ENCODE measurements around the gene STK25. TPM values are rescaled to one million over a fixed set of nuclear protein-coding genes. Genes with fewer than 3 reads are reported as not detected.

STK25 gene
- total RNA-seq, 1 experiment from 2014 or later = 171 TPM

- H3K36me3 ChIP-seq (ENCODE audit: insufficient read depth, low read length, poor library complexity, severe bottlenecking) = peaks cover 55% of the 10 kb centered on the region
These were observed 14.0 kb downstream of the STK25 start for GRCh38 chr2:241494311-241494908.

DNA sequence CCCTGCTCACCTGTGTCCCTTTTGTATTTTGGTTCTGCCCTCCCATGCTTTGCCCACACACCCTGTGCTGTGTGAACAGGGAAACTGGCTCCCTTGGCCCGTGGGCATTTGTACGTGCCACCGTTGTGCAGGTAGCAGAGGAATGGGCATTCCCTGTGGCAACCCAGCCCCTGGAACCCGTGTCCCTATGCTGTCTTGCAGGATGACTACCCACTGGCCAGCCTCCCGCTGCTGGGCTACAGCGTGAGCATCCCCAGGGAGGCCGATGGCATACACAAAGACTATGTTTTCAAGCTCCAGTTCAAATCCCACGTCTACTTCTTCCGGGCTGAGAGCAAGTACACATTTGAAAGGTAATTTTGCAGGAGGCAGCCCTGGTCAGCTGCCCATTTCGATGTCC, 15.3 kb downstream of the STK25 start:
- BruUV-seq (replicated peaks) = no TSS peak
- DNase-seq (ENCODE audit: low spot score) = no peak
- Histone ChIP-seq H3K9me3 (ENCODE audit: low read depth, low read length, poor library complexity, severe bottlenecking) (no peaks in the 10 kb centered on the region), H3K36me3 (ENCODE audit: insufficient read depth, low read length, poor library complexity, severe bottlenecking) (peaks cover 42% of the 10 kb centered on the region), H3K27ac (ENCODE audit: low read depth, low read length, poor library complexity, severe bottlenecking) (no peak overlapping the region), H3K4me3 (ENCODE audit: low read depth, low read length, poor library complexity, severe bottlenecking) (no peak overlapping the region), H3K4me1 (ENCODE audit: insufficient read depth, low read length, poor library complexity, severe bottlenecking) (no peaks in the 10 kb centered on the region), H3K27me3 (replicated peaks; ENCODE audit: insufficient read depth, low read depth, low read length, poor library complexity) (no peaks in the 10 kb centered on the region)
- ChIA-PET CTCF (no interaction called here), POLR2A (ENCODE audit: low non-redundant PET) (no interaction called here)
- intact Hi-C loops (cut with micrococcal nuclease; ENCODE audit: unreplicated experiment) = no loop called here
- TF ChIP-seq, protein P1, sequence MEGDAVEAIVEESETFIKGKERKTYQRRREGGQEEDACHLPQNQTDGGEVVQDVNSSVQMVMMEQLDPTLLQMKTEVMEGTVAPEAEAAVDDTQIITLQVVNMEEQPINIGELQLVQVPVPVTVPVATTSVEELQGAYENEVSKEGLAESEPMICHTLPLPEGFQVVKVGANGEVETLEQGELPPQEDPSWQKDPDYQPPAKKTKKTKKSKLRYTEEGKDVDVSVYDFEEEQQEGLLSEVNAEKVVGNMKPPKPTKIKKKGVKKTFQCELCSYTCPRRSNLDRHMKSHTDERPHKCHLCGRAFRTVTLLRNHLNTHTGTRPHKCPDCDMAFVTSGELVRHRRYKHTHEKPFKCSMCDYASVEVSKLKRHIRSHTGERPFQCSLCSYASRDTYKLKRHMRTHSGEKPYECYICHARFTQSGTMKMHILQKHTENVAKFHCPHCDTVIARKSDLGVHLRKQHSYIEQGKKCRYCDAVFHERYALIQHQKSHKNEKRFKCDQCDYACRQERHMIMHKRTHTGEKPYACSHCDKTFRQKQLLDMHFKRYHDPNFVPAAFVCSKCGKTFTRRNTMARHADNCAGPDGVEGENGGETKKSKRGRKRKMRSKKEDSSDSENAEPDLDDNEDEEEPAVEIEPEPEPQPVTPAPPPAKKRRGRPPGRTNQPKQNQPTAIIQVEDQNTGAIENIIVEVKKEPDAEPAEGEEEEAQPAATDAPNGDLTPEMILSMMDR (conservative IDR thresholded peaks at IDR 0.05; ENCODE audit: low read depth, low read length) = no peak
- TF ChIP-seq EZH2 (IDR thresholded peaks at IDR 0.05; ENCODE audit: borderline replicate concordance, low read depth, low read length, poor library complexity, severe bottlenecking) = no peak

More at GRCh38 chr2:241494311-241494908, 14.0 kb downstream of the STK25 start:
- no TSS peak for BruUV-seq (replicated peaks)
- Histone ChIP-seq H3K27ac (ENCODE audit: low read depth, low read length, poor library complexity, severe bottlenecking) (no peak overlapping the region), H3K27me3 (replicated peaks; ENCODE audit: insufficient read depth, low read depth, low read length, poor library complexity) (no peaks in the 10 kb centered on the region), H3K4me3 (ENCODE audit: low read depth, low read length, poor library complexity, severe bottlenecking) (no peak overlapping the region), H3K9me3 (ENCODE audit: low read depth, low read length, poor library complexity, severe bottlenecking) (no peaks in the 10 kb centered on the region), H3K4me1 (ENCODE audit: insufficient read depth, low read length, poor library complexity, severe bottlenecking) (peaks cover 2% of the 10 kb centered on the region)
- TF ChIP-seq, protein P1 (conservative IDR thresholded peaks at IDR 0.05; ENCODE audit: low read depth, low read length) = no peak
- TF ChIP-seq EZH2 (IDR thresholded peaks at IDR 0.05; ENCODE audit: borderline replicate concordance, low read depth, low read length, poor library complexity, severe bottlenecking) = no peak
- ChIA-PET CTCF (no interaction called here), POLR2A (ENCODE audit: low non-redundant PET) (no interaction called here)
- intact Hi-C loops (cut with micrococcal nuclease; ENCODE audit: unreplicated experiment) = no loop called here
- DNase-seq (ENCODE audit: low spot score) = no peak

- H3K4me3 ChIP-seq (ENCODE audit: low read depth, low read length, poor library complexity, severe bottlenecking) = no peak overlapping the region
- ChIA-PET POLR2A (ENCODE audit: low non-redundant PET) (no interaction called here), CTCF (no interaction called here)
- no peaks in the 10 kb centered on the region for H3K4me1 ChIP-seq (ENCODE audit: insufficient read depth, low read length, poor library complexity, severe bottlenecking)
- intact Hi-C loops (cut with micrococcal nuclease; ENCODE audit: unreplicated experiment) = no loop called here
- TF ChIP-seq, protein P1 (conservative IDR thresholded peaks at IDR 0.05; ENCODE audit: low read depth, low read length) = no peak
- TF ChIP-seq EZH2 (IDR thresholded peaks at IDR 0.05; ENCODE audit: borderline replicate concordance, low read depth, low read length, poor library complexity, severe bottlenecking) = no peak
- H3K27ac ChIP-seq (ENCODE audit: low read depth, low read length, poor library complexity, severe bottlenecking) = no peak overlapping the region
- no peak for DNase-seq (ENCODE audit: low spot score)
- H3K36me3 ChIP-seq (ENCODE audit: insufficient read depth, low read length, poor library complexity, severe bottlenecking) = peaks cover 37% of the 10 kb centered on the region
- no TSS peak for BruUV-seq (replicated peaks)
- no peaks in the 10 kb centered on the region for H3K27me3 ChIP-seq (replicated peaks; ENCODE audit: insufficient read depth, low read depth, low read length, poor library complexity)
- no peaks in the 10 kb centered on the region for H3K9me3 ChIP-seq (ENCODE audit: low read depth, low read length, poor library complexity, severe bottlenecking)
These were observed 16.2 kb downstream of the STK25 start for GRCh38 chr2:241492174-241492565.

Data from A673 (cell line).